ENCODE results near the gene CALHM6.

CALHM6 gene

DNA sequence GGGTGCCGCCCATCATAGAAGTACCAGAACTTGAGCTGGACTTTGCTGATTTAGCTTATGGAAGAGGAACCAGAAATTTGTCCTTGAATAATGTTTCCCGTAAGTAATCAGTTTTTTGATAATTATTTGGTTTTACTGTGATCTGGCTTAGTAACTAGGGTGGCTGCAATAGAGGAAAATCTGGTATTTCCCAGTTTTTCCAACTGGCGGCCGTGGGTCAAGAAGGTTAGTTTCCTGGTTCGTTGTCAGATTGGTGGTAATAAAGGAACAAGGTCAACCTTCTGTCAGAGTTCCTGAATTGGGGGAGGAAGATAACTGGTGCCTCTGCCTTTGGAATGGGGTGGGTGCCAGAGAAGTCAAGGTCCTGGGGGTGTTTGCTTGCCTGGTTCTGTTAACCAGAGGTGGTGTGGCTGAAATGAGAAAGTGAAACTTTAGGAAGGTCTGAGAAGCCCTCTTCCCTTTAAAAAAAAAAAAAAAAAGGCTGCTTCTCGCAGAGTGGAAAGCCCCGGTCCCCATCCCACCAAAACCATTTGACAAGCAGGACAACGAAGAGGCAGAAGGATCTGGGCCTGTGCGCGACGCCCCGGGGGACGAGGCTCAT lies at the start of gene CALHM6:
CALHM6 (plus strand) TSS at position 45 of the 601 bp plus-strand sequence; CDS start at position 600, 555 bp downstream.
- DNase-seq (ENCODE audit: low read depth), result no peak

DNA sequence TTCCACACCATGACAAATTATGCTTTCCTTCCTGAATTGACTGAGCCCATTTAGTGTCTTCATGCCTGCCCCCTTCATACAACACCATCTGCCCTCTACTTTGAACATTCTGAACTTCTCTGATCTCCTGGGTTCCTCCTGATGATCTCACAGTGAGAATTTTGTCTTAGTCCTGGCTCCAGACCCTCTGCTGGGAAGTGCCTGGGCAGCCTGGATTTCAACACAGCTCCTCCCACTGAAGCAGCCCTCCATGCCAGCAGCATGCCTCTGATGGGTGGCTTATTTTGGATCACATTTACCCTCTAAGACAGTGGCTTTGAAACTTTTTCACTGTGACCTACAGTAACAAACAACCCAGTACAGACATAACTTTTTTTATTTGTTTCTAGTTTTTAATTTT lies 48.9 kb upstream of the CALHM6 start:
- DNase-seq (ENCODE audit: low read depth), result no peak

DNA sequence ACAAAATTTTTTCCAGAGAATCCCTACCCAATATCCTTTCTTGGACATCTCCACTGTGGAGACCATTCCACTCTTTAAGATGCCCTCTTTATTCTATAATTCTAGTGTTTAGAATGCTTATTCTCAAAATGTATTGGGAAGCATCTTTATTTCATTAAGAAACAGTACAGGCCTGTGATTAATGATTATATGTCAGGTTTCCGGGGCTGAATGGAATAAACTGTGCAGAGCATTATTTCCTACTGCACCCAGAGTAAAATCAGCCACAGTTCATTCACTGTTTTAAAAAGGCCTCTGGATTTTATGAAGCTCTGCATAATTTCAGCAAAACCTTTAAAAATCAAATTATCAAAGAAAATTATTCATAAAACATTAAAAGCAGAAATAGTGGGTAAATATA lies 47.8 kb upstream of the CALHM6 start:
- DNase-seq (ENCODE audit: low read depth), result no peak

DNA sequence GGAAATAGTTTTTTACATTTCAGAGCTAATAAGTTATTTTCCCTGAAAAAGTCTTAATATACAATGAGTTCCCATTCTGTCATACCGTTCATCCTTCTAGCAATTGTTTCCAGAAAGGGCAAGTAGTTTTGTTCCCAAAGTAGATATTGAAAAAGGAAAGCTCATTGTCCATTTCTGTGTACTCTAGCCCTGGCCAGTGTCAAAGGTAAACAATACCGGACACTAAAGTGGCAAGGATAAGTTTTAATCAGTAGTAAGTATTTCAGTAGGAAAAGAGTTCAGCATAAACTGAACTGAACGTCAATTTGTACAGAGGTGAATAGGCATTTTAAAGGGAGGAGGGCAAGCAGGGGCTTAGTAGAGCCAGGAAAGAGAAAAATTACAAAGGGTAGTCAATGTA lies 43.5 kb upstream of the CALHM6 start:
- DNase-seq (ENCODE audit: low read depth), result no peak

- no peak for DNase-seq (ENCODE audit: low read depth)
Measured at GRCh38 chr6:116419069-116419786, 41.9 kb upstream of the CALHM6 start.

DNA sequence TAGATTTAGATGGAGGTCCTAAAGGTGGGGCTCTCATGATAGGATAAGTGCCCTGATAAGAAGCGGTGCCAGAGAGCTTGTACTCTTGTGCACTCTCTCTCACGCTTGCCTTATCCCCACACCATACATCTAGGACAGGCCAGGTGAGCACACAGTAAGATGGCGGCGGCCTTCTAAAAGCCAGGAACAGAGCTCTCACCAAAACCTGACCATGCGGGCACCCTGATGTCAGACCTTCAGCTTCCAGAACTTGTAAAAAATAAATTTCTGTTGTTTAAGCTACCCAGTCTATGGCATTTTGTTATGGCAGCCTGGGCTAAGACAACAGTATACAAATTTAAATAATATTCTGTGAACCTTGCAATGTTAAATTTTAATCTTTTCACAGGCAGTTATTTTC lies 40.8 kb upstream of the CALHM6 start:
- no peak for DNase-seq (ENCODE audit: low read depth)

DNA sequence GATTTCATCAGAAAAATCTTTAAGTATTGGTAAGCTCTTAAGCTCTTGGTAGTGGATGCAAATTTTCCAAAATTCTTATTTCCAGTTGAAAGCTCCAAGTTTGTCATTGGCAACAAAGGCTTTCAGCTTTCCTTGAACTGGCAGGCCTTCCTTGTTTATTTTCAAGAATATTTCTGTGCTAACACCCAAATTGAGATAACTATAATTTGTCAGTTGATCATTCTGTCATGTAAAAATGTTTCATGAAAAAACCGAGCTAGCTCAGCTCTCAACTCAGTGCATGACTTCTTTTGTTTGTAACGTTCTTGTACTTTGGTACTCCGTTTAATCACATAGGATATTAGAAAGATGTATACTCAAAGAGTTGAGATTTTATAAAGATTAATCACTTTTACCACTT lies 38.9 kb upstream of the CALHM6 start:
- DNase-seq (ENCODE audit: low read depth), result no peak

GRCh38 chr6:116424001-116424400 lies 37.2 kb upstream of the CALHM6 start:
- no peak for DNase-seq (ENCODE audit: low read depth)

DNA sequence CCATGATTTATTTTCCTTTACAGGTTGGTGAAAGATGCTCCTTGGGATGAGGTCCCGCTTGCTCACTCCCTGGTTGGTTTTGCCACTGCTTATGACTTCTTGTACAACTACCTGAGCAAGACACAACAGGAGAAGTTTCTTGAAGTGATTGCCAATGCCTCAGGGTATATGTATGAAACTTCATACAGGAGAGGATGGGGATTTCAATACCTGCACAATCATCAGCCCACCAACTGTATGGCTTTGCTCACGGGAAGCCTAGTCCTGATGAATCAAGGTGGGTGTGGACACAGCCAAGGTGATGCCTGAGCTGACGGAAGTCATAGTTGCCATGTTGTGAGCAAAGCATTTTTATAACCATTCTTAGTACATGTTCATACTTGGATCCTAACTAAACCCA lies 34.6 kb upstream of the CALHM6 start:
- DNase-seq (ENCODE audit: low read depth), result no peak

- DNase-seq (ENCODE audit: low read depth), result no peak
Measured at GRCh38 chr6:116429111-116429510, 32.1 kb upstream of the CALHM6 start.

DNA sequence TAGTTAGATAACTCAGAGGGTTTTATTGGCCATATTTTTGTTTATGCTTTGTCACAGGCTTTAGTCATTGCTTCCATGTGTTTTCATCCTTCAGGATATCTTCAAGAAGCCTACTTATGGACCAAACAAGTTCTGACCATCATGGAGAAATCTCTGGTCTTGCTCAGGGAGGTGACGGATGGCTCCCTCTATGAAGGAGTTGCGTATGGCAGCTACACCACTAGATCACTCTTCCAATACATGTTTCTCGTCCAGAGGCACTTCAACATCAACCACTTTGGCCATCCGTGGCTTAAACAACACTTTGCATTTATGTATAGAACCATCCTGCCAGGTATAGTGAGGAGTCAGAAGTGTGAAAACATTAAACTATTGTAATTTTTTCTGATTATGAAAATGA lies 30.3 kb upstream of the CALHM6 start:
- DNase-seq (ENCODE audit: low read depth), result no peak

DNA sequence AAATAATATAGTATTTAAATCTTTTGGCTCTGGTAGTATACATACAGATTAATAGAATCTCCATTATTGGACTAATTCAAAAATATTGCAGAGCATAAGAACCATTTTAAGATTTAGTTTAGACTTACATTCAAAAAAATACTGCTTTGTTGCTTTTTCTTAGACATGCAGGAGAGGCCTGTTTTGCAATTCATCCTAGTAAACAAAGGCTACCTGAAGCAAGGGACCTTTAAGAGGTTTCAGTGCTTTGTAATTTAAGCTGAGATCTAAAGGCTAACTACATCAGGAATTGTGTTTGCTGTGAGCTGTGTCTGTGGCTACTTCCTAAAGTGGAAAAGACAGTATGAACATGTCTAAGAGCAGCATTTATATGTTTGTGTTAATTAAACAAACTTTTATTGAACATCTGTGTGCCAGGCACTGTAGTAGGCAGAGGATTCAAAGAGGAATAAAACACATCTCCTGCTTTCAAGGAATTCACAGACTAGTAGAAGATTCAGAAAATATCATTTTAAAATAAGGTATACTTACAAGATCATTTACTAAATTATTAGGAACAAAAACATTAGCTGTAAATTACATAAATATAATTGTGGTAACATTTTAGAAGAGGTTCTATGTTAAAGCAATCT lies 29.1 kb upstream of the CALHM6 start:
- DNase-seq (ENCODE audit: low read depth), result no peak

DNA sequence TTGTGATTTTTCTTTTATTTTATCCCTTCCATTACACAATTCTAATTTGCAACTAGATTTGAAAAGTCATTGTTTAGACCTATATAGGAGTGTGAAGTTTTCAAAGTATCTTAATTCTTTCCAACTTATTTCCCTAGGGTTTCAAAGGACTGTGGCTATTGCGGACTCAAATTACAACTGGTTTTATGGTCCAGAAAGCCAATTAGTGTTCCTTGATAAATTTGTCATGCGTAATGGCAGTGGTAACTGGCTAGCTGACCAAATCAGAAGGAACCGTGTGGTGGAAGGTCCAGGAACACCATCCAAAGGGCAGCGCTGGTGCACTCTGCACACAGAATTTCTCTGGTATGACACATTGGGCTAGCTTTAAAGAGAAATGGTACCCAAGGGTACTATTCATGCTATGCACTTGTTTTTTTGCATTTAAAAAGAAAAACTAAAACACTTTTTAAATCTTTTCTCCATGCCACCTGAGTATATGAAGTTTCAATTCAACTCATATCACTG lies 27.9 kb upstream of the CALHM6 start:
- no peak for DNase-seq (ENCODE audit: low read depth)

GRCh38 chr6:116434056-116434725 lies 27.0 kb upstream of the CALHM6 start:
- DNase-seq (ENCODE audit: low read depth), result no peak

DNA sequence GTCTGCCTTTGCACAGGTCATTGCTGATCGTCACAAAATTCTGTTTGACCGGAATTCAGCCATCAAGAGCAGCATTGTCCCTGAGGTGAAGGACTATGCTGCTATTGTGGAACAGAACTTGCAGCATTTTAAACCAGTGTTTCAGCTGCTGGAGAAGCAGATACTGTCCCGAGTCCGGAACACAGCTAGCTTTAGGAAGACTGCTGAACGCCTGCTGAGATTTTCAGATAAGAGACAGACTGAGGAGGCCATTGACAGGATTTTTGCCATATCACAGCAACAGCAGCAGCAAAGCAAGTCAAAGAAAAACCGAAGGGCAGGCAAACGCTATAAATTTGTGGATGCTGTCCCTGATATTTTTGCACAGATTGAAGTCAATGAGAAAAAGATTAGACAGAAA lies 24.6 kb upstream of the CALHM6 start:
- DNase-seq (ENCODE audit: low read depth), result no peak

- no peak for DNase-seq (ENCODE audit: low read depth)
Measured at GRCh38 chr6:116437656-116438055, 23.5 kb upstream of the CALHM6 start.

GRCh38 chr6:116438590-116439448 lies 22.4 kb upstream of the CALHM6 start:
- DNase-seq (ENCODE audit: low read depth), result no peak

DNA sequence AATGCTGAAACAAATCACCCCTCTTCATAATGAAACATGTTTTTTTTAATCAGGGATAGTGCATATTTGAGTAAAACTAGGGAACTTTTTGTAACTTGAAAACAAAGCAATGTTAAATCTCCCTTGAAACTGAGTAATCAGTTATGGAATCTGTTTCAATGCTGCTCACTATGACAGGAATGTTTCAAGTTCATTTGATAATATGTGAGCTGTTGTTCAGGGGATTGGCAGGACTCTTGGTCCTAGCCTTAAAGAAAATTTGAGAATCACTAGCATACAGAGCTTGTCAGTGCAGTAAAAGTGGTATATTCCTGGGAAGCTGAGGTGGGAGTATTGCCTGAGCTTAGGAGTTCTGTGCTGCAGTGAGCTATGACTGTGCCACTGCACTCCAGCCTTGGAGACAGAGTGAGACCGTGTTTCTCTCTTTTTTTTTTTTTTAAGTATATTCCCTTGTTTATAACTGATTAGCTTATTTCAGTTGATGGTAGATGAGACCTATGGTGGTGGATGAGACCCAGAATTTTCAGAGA lies 21.6 kb upstream of the CALHM6 start:
- no peak for DNase-seq (ENCODE audit: low read depth)

- DNase-seq (ENCODE audit: low read depth), result no peak
Measured at GRCh38 chr6:116443105-116443504, 18.1 kb upstream of the CALHM6 start.

DNA sequence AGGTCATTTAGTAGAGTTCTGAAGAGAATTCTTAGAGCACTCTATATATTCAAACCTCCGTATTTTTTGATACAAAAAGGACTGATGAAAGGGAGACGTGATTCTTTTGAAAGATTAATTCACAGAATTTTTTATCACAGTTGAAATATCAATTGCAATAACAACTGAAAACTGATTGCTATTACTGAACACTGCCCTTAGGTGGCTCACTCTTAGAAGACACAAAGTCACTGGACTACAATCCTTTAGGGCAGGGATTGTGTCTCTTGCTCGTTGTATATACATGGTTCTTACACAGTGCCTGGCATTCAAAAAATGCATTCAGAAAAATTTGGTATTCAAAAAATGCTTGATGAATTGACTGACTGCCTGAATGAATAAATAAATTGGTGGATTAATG lies 17.1 kb upstream of the CALHM6 start:
- DNase-seq (ENCODE audit: low read depth), result no peak

DNA sequence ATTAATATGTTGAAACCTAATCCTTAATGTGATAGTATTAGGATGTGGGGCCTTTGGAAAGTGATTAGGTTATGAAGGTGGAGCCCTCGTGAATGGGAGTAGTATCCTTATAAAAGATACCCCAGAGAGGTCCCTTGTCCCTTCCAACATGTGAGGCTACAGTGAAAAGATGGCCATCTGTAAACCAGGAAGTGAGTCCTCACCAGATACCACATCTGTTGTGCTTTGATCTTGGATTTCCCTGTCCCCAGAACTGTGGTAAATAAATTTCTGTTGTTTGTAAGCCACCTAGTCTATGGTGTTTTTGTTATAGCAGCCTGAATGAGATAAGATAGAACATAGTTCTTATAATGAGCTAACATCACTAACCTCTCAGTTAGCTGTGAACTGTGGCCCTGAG lies 16.6 kb upstream of the CALHM6 start:
- no peak for DNase-seq (ENCODE audit: low read depth)

DNA sequence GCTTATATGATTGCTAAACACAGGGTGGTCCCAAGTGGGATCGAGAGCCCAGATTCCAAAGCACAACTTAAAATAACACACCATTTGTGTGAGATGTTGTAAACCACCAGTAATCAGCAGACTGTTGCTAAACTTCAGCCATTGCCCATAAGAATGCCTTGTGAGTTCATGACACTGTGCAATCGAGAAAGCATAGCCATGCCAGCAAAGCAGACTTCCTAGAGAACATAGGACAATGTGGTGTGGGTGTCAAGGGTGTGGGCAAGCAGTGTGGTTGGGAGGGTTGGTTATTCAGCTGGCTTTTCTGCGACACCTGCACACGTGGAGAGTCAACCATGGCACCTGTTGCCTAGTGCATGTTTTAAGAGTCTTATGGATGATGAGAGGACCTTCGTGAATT lies 16.1 kb upstream of the CALHM6 start:
- DNase-seq (ENCODE audit: low read depth), result no peak

All from activated gamma-delta T cell treated with anti-CD3 and anti-CD28 coated beads, Interleukin-2, amount 50 U/mL, for 16 hours (primary cell).